GM23338 (cell line): ENCODE results near the gene ADGRV1. TPM values are rescaled to one million over a fixed set of nuclear protein-coding genes. Genes with fewer than 3 reads are reported as not detected.

Source experiments
- ATAC-seq: fragments of 200-7000 bp; cut with Tn5 transposase; 3 replicates; pipeline ENCODE4 v1.9.1; 2020
- DNase-seq: peaks from one replicate; pipeline ENCODE4 v3.0.0-alpha.2; 2015; ENCODE audit warnings: low spot score
- H2AFZ ChIP-seq: fragments of 200-600 bp; sonication (generic); 2 replicates; pipeline ENCODE4 v1.8.0; 2016; ENCODE audit warnings: antibody characterized with exemption, mild to moderate bottlenecking, moderate library complexity
- H3F3A ChIP-seq: fragments of 200-600 bp; sonication (generic); replicated peaks from 2 replicates; pipeline ENCODE4 v1.8.0; 2017; ENCODE audit warnings: antibody characterized with exemption, mixed run types, low read depth
- H3K27ac ChIP-seq: fragments of 200-600 bp; sonication (generic); 2 replicates; pipeline ENCODE4 v1.6.1; 2016; ENCODE audit warnings: low read depth
- H3K27me3 ChIP-seq: fragments of 200-600 bp; sonication (generic); 2 replicates; pipeline ENCODE4 v1.8.0; 2016; ENCODE audit warnings: mild to moderate bottlenecking, mixed run types, moderate library complexity; ENCODE audit not compliant: insufficient read depth
- H3K36me3 ChIP-seq: fragments of 200-600 bp; sonication (generic); 2 replicates; pipeline ENCODE4 v1.8.0; 2016; ENCODE audit warnings: mild to moderate bottlenecking; ENCODE audit not compliant: insufficient read depth
- H3K4me1 ChIP-seq: fragments of 200-600 bp; sonication (generic); 2 replicates; pipeline ENCODE4 v1.8.0; 2016; ENCODE audit warnings: mild to moderate bottlenecking, moderate library complexity; ENCODE audit not compliant: insufficient read depth
- H3K4me2 ChIP-seq: fragments of 200-600 bp; sonication (generic); 2 replicates; pipeline ENCODE4 v1.7.1; 2017; ENCODE audit warnings: mixed run types
- H3K4me3 ChIP-seq: fragments of 200-600 bp; sonication (generic); 2 replicates; pipeline ENCODE4 v1.6.1; 2016; ENCODE audit warnings: mixed run types
- H3K79me2 ChIP-seq: fragments of 200-600 bp; sonication (generic); replicated peaks from 2 replicates; pipeline ENCODE4 v1.8.0; 2017; ENCODE audit warnings: mild to moderate bottlenecking; ENCODE audit not compliant: insufficient read depth
- H3K9me2 ChIP-seq: fragments of 200-600 bp; sonication (generic); 2 replicates; pipeline ENCODE4 v1.8.0; 2017; ENCODE audit not compliant: insufficient read depth
- H4K20me1 ChIP-seq: fragments of 200-600 bp; sonication (generic); replicated peaks from 2 replicates; pipeline ENCODE4 v1.8.0; 2017; ENCODE audit warnings: mild to moderate bottlenecking; ENCODE audit not compliant: insufficient read depth
- H3K27ac Mint-ChIP-seq: 2 replicates; pipeline ENCODE4 v1.8.0; 2020; ENCODE audit warnings: inconsistent platforms, mild to moderate bottlenecking, moderate library complexity, mixed read lengths
- H3K27me3 Mint-ChIP-seq: 3 replicates; pipeline ENCODE4 v1.8.0; 2022; ENCODE audit warnings: low read depth, mild to moderate bottlenecking, moderate library complexity, mixed read lengths, inconsistent platforms; ENCODE audit not compliant: insufficient read depth, poor library complexity
- H3K36me3 Mint-ChIP-seq: 3 replicates; pipeline ENCODE4 v1.8.0; 2021; ENCODE audit warnings: low read depth, mild to moderate bottlenecking, inconsistent platforms, moderate library complexity, mixed read lengths
- H3K4me1 Mint-ChIP-seq: 3 replicates; pipeline ENCODE4 v1.8.0; 2020; ENCODE audit warnings: mild to moderate bottlenecking, inconsistent platforms, mixed read lengths
- H3K4me3 Mint-ChIP-seq: 3 replicates; pipeline ENCODE4 v1.8.0; 2021; ENCODE audit warnings: moderate library complexity, mild to moderate bottlenecking, inconsistent platforms, mixed read lengths
- H3K9me3 Mint-ChIP-seq: 3 replicates; pipeline ENCODE4 v1.8.0; 2020; ENCODE audit warnings: moderate library complexity, mild to moderate bottlenecking, inconsistent platforms, mixed read lengths
- CREB1 ChIP-seq: fragments of 250-450 bp; sonication (Bioruptor Pico); IDR thresholded peaks from 2 replicates; pipeline ENCODE4 v1.5.0; 2020; ENCODE audit warnings: low read depth, mild to moderate bottlenecking, moderate library complexity
- CTCF ChIP-seq, 2 experiments: fragments of 200-600 bp in 1 of 2; sonication (generic) in 1 of 2; conservative IDR thresholded peaks; 2 replicates each; pipeline versions ENCODE4 v1.5.1 to v1.6.1; 2016 to 2017; ENCODE audit warnings: antibody characterized with exemption in 2 of 2, low read depth in 2 of 2, mild to moderate bottlenecking in 2 of 2, moderate library complexity in 1 of 2
- ETS1 ChIP-seq: IDR thresholded peaks from 2 replicates; pipeline ENCODE4 v1.6.1; 2016; ENCODE audit warnings: antibody characterized with exemption
- EZH2 ChIP-seq: fragments of 200-600 bp; sonication (generic); IDR thresholded peaks from one replicate; pipeline ENCODE4 v1.8.0; 2017; ENCODE audit warnings: antibody characterized with exemption, mild to moderate bottlenecking, low read depth; ENCODE audit not compliant: unreplicated experiment
- EZH2phosphoT487 ChIP-seq: fragments of 200-600 bp; sonication (generic); IDR thresholded peaks from one replicate; pipeline ENCODE4 v1.8.1; 2018; ENCODE audit warnings: antibody characterized with exemption; ENCODE audit not compliant: unreplicated experiment
- JUNB ChIP-seq: IDR thresholded peaks from one replicate; pipeline ENCODE4 v1.6.1; 2016; ENCODE audit warnings: antibody characterized with exemption; ENCODE audit not compliant: unreplicated experiment
- NANOG ChIP-seq: IDR thresholded peaks from 2 replicates; pipeline ENCODE4 v1.6.1; 2016; ENCODE audit warnings: antibody characterized with exemption, borderline replicate concordance
- POLR2AphosphoS5 ChIP-seq: IDR thresholded peaks from 2 replicates; pipeline ENCODE4 v1.6.1; 2016; ENCODE audit warnings: antibody characterized with exemption, low read depth
- STAT1 ChIP-seq: IDR thresholded peaks from one replicate; pipeline ENCODE4 v1.6.1; 2016; ENCODE audit warnings: antibody characterized with exemption; ENCODE audit not compliant: unreplicated experiment
- ZNF114 ChIP-seq: fragments of 250-450 bp; sonication (Bioruptor Pico); IDR thresholded peaks from 2 replicates; pipeline ENCODE4 v1.5.0; 2020; ENCODE audit warnings: mild to moderate bottlenecking, moderate library complexity
- ZNF331 ChIP-seq: fragments of 250-450 bp; sonication (Bioruptor Pico); IDR thresholded peaks from 2 replicates; pipeline ENCODE4 v1.5.0; 2020; ENCODE audit warnings: low read depth, mild to moderate bottlenecking, moderate library complexity
- polyA plus RNA-seq: library from polyadenylated mRNA; unstranded; fragments of >200 nt; fragmentation: Nextera tagmentation; extraction: Ambion mirVana; gene quantifications from 2 replicates; pipeline ENCODE4 v1.2.1, GENCODE V29; 2016
- total RNA-seq: library from RNA; depleted of rRNA; stranded (reverse); fragments of >200 nt; shearing (Covaris generic); gene quantifications from 2 replicates; pipeline ENCODE4 v1.2.3, GENCODE V29; 2014
- TF ChIP-seq, protein P1 (sequence below): fragments of 250-450 bp; sonication (Bioruptor Pico); IDR thresholded peaks from 2 replicates; pipeline ENCODE4 v1.5.0; 2020; ENCODE audit warnings: mild to moderate bottlenecking, moderate library complexity
- TF ChIP-seq, protein P2 (sequence below): IDR thresholded peaks from one replicate; pipeline ENCODE4 v1.6.1; 2018; ENCODE audit warnings: antibody characterized with exemption; ENCODE audit not compliant: unreplicated experiment

ADGRV1 gene
- total and polyA plus RNA-seq, 2 experiments from 2014 or later: 46.1 to 149 TPM

DNA sequence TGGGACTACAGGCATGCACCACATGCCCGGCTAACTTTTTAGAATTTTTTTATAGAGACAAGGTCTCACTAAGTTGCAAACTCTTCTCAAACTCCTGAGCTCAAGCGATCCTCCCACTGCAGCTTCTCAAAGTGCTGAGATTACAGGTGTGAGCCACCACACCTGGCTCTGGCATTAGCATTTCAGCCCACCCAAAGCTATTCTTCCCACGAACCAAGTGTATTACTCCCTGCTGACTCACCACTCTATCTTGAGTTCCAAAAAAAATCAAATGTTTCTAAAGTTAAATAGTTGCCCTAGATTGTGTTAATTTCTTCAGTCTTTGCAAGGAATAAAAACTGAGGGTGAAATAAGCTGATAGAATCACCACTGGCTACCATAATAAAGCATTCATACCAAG lies 619.0 kb downstream of the ADGRV1 start:
- DNase-seq (no peak), ATAC-seq (no peak)
- Mint-ChIP-seq H3K4me1 (peaks cover 16% of the 10 kb centered on the region), H3K4me3 (no peak overlapping the region), H3K27me3 (peaks cover 3% of the 10 kb centered on the region), H3K9me3 (no peaks in the 10 kb centered on the region), H3K27ac (no peak overlapping the region), H3K36me3 (no peaks in the 10 kb centered on the region)
- Histone ChIP-seq H3K4me1 (peaks cover 20% of the 10 kb centered on the region), H3K27ac (no peak overlapping the region), H2AFZ (no peak overlapping the region), H3K27me3 (no peaks in the 10 kb centered on the region), H3K36me3 (no peaks in the 10 kb centered on the region), H3K4me2 (no peak overlapping the region), H3K79me2 (no peaks in the 10 kb centered on the region), H3F3A (no peaks in the 10 kb centered on the region), H3K9me2 (0 out of 2 replicates have a peak, but pooled peaks cover 3% of the 10 kb centered on the region), H3K4me3 (no peak overlapping the region), H4K20me1 (no peaks in the 10 kb centered on the region)
- TF ChIP-seq EZH2 (no peak), ZNF331 (no peak), CREB1 (CRISPR knock-in tag) (no peak), ZNF114 (CRISPR knock-in tag) (no peak), POLR2AphosphoS5 (no peak), JUNB (no peak), EZH2phosphoT487 (no peak), NANOG (no peak), STAT1 (no peak), ETS1 (no peak), CTCF (conservative IDR thresholded peaks at IDR 0.05; ENCODE audit: low read depth in 2 of 2) (no peak)
- TF ChIP-seq, protein P1, sequence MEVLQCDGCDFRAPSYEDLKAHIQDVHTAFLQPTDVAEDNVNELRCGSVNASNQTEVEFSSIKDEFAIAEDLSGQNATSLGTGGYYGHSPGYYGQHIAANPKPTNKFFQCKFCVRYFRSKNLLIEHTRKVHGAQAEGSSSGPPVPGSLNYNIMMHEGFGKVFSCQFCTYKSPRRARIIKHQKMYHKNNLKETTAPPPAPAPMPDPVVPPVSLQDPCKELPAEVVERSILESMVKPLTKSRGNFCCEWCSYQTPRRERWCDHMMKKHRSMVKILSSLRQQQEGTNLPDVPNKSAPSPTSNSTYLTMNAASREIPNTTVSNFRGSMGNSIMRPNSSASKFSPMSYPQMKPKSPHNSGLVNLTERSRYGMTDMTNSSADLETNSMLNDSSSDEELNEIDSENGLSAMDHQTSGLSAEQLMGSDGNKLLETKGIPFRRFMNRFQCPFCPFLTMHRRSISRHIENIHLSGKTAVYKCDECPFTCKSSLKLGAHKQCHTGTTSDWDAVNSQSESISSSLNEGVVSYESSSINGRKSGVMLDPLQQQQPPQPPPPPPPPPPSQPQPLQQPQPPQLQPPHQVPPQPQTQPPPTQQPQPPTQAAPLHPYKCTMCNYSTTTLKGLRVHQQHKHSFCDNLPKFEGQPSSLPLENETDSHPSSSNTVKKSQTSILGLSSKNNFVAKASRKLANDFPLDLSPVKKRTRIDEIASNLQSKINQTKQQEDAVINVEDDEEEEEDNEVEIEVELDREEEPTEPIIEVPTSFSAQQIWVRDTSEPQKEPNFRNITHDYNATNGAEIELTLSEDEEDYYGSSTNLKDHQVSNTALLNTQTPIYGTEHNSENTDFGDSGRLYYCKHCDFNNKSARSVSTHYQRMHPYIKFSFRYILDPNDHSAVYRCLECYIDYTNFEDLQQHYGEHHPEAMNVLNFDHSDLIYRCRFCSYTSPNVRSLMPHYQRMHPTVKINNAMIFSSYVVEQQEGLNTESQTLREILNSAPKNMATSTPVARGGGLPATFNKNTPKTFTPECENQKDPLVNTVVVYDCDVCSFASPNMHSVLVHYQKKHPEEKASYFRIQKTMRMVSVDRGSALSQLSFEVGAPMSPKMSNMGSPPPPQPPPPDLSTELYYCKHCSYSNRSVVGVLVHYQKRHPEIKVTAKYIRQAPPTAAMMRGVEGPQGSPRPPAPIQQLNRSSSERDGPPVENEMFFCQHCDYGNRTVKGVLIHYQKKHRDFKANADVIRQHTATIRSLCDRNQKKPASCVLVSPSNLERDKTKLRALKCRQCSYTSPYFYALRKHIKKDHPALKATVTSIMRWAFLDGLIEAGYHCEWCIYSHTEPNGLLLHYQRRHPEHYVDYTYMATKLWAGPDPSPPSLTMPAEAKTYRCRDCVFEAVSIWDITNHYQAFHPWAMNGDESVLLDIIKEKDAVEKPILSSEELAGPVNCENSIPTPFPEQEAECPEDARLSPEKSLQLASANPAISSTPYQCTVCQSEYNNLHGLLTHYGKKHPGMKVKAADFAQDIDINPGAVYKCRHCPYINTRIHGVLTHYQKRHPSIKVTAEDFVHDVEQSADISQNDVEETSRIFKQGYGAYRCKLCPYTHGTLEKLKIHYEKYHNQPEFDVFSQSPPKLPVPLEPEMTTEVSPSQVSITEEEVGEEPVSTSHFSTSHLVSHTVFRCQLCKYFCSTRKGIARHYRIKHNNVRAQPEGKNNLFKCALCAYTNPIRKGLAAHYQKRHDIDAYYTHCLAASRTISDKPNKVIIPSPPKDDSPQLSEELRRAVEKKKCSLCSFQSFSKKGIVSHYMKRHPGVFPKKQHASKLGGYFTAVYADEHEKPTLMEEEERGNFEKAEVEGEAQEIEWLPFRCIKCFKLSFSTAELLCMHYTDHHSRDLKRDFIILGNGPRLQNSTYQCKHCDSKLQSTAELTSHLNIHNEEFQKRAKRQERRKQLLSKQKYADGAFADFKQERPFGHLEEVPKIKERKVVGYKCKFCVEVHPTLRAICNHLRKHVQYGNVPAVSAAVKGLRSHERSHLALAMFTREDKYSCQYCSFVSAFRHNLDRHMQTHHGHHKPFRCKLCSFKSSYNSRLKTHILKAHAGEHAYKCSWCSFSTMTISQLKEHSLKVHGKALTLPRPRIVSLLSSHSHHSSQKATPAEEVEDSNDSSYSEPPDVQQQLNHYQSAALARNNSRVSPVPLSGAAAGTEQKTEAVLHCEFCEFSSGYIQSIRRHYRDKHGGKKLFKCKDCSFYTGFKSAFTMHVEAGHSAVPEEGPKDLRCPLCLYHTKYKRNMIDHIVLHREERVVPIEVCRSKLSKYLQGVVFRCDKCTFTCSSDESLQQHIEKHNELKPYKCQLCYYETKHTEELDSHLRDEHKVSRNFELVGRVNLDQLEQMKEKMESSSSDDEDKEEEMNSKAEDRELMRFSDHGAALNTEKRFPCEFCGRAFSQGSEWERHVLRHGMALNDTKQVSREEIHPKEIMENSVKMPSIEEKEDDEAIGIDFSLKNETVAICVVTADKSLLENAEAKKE (CRISPR knock-in tag): no peak
- TF ChIP-seq, protein P2, sequence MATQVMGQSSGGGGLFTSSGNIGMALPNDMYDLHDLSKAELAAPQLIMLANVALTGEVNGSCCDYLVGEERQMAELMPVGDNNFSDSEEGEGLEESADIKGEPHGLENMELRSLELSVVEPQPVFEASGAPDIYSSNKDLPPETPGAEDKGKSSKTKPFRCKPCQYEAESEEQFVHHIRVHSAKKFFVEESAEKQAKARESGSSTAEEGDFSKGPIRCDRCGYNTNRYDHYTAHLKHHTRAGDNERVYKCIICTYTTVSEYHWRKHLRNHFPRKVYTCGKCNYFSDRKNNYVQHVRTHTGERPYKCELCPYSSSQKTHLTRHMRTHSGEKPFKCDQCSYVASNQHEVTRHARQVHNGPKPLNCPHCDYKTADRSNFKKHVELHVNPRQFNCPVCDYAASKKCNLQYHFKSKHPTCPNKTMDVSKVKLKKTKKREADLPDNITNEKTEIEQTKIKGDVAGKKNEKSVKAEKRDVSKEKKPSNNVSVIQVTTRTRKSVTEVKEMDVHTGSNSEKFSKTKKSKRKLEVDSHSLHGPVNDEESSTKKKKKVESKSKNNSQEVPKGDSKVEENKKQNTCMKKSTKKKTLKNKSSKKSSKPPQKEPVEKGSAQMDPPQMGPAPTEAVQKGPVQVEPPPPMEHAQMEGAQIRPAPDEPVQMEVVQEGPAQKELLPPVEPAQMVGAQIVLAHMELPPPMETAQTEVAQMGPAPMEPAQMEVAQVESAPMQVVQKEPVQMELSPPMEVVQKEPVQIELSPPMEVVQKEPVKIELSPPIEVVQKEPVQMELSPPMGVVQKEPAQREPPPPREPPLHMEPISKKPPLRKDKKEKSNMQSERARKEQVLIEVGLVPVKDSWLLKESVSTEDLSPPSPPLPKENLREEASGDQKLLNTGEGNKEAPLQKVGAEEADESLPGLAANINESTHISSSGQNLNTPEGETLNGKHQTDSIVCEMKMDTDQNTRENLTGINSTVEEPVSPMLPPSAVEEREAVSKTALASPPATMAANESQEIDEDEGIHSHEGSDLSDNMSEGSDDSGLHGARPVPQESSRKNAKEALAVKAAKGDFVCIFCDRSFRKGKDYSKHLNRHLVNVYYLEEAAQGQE: no peak
